NB4 (cell line): Measurements from ENCODE around the gene SLC1A4.

Source experiments
- POLR2A ChIP-seq: IDR thresholded peaks from 2 replicates; pipeline ENCODE4 v1.6.1; 2011; ENCODE audit warnings: mild to moderate bottlenecking; ENCODE audit not compliant: insufficient read length; ENCODE audit errors: extremely low read depth
- TF ChIP-seq, protein P1 (sequence below): IDR thresholded peaks from one replicate; pipeline ENCODE4 v1.5.1; 2012; ENCODE audit warnings: low read depth, low read length

DNA sequence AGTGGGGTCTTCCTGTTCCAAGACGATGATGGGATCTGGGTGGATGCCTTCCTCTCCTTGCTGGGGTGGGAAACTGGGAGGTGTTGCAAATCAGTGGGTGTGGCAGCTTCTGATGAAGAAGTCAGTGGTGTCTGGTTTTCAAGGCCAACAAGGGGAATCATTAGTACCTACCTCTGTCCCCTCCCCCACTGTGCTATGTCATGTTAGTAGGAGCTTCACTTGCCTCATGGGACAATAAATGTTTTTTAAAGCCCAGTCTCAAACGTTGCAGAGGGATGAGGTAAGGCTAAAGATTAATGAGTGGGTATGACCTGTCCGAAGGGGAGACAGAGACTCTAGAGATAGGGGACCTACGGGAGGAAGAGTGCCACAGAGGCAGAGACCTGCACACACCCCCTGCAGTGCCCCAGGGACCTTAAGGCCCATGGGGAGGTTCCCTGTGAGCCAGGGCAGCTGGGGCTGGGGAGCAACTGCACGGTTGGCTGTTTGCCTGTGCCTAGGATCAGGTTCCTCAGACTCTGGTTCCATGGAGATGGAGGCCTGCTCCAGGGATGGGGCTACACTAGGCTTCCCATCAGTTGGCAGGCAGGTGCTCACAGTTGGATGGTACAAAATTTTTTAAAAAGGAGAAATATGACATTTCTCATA, 37.8 kb upstream of the SLC1A4 start:
- TF ChIP-seq, protein P1, sequence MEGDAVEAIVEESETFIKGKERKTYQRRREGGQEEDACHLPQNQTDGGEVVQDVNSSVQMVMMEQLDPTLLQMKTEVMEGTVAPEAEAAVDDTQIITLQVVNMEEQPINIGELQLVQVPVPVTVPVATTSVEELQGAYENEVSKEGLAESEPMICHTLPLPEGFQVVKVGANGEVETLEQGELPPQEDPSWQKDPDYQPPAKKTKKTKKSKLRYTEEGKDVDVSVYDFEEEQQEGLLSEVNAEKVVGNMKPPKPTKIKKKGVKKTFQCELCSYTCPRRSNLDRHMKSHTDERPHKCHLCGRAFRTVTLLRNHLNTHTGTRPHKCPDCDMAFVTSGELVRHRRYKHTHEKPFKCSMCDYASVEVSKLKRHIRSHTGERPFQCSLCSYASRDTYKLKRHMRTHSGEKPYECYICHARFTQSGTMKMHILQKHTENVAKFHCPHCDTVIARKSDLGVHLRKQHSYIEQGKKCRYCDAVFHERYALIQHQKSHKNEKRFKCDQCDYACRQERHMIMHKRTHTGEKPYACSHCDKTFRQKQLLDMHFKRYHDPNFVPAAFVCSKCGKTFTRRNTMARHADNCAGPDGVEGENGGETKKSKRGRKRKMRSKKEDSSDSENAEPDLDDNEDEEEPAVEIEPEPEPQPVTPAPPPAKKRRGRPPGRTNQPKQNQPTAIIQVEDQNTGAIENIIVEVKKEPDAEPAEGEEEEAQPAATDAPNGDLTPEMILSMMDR = no peak
- no peak for TF ChIP-seq POLR2A
